GM03348 (cell line): Measurements from ENCODE around the gene ANKRD33B.
A peak's percentile ranks its signal among the peaks of the same experiment; 100 is the strongest.
"Not testable (repeated sequence)": the region's sequence is repeated elsewhere in the genome, so short reads cannot be mapped to it uniquely, and the experiment has no call there.

Experiments used
- DNase-seq: peaks from one replicate; pipeline ENCODE4 v3.0.0; 2012; ENCODE audit warnings: low spot score

Gene ANKRD33B

DNA sequence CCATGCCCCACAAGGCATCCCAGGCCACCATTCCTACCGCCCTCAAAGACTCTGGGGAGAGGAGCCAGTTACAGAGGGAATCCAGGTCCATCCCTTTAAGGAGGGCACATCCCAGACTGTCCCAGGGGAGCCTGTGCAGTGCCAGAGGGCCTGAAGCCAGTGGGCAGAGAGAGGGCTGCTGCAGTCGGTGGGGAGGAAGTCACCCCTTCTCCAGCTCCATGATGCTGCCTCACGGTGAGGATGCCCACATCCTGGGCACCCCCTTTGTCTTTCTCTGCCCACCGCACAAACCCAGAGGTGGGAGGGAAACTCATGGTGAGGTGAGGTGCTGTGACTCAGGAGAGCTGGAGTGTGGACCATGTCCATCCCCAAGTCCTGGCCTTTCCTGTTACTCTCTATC lies 26.2 kb upstream of the ANKRD33B start:
- DNase-seq = peak; percentile 31

DNA sequence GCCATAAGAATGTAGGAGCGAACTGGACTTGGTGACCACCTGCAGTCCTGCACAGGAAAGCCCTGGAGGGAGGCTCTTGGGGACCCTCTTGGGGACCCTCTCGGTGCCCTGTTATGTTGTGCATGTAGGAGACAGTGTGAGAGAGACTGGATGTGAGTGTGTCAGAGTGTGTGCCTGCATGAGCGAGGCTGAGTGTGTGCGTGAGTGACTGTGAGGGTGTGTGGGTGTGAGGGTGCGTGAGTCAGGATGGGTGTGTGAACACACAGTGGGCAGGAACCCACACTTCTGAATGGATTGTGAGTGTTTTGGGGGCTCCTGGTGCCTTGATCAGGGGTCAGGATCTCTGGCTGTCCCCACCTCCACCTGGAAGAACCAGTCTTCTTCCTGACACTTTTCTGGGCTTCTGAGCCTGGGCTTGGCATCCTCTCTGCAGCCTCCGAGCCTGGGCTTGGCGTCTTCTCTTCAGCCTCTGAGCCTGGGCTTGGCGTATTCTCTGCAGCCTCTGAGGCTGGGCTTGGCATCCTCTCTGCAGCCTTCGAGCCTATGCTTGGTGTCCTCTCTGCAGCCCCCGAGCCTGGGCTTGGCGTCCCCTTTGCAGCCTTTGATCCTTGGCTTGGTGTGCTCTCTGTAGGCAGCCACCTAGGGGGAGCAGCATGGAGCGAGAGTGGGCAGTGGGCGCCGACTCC lies 25.6 kb upstream of the ANKRD33B start:
- DNase-seq = no peak

GRCh38 chr5:10538789-10539686 lies 24.8 kb upstream of the ANKRD33B start:
- DNase-seq = no peak

DNA sequence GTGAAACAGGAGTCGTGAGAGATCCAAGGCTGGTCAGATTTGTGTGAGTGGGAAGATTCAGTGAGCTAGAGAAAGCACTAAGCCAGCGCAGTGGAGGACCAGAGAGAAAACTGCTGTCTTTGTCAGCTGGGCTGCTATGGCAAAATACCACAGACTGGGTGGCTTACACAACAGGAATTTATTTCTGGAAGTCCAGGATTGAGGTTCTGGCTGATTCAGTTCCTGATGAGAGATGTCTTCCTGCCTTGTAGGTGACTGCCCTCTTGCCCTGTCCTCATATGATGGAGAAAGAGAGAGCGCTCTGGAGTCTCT lies 24.2 kb upstream of the ANKRD33B start:
- peak; percentile 45 for DNase-seq

DNA sequence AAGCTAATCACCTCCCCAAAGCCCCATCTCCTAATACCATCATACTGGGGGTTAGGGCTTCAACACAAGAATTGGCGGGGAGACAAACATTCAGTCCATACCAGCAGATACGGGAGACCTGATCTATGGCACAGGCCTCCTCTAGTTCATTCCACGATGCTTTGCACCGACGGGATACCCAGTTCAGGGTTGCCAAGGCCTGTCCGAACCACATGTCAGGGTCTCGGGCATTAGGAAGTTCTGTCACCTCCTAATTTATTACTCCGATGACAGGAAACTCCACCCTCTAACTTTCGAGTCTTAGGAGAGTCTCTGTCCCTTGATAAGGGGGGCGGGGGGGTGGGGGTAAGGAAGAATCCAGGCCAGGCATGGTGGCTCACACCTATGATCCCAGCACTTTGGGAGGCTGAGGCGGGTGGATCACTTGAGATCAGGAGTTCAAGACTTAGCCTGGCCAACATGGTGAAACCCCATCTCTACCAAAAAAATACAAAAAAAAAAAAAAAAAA lies 23.8 kb upstream of the ANKRD33B start:
- no peak for DNase-seq

- DNase-seq = no peak
Measured at GRCh38 chr5:10540951-10541646, 22.8 kb upstream of the ANKRD33B start.

- no peak for DNase-seq
Measured at GRCh38 chr5:10542055-10542550, 21.8 kb upstream of the ANKRD33B start.

- DNase-seq = no peak
Measured at GRCh38 chr5:10543585-10544040, 20.3 kb upstream of the ANKRD33B start.

DNA sequence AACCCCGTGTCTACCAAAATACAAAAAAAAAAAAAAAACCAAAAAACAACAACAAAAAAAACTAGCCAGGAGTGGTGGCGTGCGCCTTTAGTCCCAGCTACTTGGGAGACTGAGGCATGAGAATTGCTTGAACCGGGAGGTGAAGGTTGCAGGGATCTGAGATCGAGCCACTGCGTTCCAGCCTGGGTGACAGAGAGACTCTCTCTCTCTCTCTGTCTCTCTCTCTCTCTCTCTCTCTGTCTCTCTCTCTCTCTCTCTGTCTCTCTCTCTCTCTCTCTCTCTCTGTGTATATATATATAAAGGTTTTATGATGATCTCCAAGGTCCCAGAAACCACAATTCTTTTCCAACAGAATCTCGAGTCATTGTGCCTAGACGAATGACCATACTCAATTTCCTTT lies 18.8 kb upstream of the ANKRD33B start:
- DNase-seq = no peak

- DNase-seq = no peak
Measured at GRCh38 chr5:10546186-10546585, 17.7 kb upstream of the ANKRD33B start.

GRCh38 chr5:10548418-10549122 lies 15.3 kb upstream of the ANKRD33B start:
- DNase-seq = no peak

- DNase-seq = not testable (repeated sequence)
Measured at GRCh38 chr5:10549123-10549514, 14.8 kb upstream of the ANKRD33B start.

GRCh38 chr5:10550222-10550995 lies 13.5 kb upstream of the ANKRD33B start:
- DNase-seq = no peak

- DNase-seq = no peak
Measured at GRCh38 chr5:10551782-10552138, 12.1 kb upstream of the ANKRD33B start.

- DNase-seq = no peak
Measured at GRCh38 chr5:10552183-10553143, 11.4 kb upstream of the ANKRD33B start.

DNA sequence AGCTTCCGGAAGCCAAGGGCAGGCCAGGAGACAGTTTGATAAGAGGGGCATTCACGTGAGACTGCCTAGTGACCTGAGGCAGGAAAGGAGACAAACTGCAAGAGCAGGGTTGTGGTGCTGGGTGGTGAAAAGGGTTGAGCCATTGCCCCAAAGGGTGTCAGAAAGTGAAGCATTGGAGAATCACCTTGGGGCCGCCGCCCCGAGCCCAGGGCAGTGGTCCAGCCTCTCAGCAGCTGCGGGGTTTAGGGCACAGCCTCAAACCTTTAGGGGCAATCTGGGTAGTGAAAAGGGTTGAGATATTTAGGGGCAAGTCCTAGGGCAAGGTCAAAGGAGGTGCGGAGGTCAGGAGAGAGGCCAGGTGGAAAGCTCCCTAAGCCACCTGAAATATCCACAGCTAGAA lies 10.4 kb upstream of the ANKRD33B start:
- no peak for DNase-seq

GRCh38 chr5:10555277-10555684 lies 8.6 kb upstream of the ANKRD33B start:
- DNase-seq = peak; percentile 66

DNA sequence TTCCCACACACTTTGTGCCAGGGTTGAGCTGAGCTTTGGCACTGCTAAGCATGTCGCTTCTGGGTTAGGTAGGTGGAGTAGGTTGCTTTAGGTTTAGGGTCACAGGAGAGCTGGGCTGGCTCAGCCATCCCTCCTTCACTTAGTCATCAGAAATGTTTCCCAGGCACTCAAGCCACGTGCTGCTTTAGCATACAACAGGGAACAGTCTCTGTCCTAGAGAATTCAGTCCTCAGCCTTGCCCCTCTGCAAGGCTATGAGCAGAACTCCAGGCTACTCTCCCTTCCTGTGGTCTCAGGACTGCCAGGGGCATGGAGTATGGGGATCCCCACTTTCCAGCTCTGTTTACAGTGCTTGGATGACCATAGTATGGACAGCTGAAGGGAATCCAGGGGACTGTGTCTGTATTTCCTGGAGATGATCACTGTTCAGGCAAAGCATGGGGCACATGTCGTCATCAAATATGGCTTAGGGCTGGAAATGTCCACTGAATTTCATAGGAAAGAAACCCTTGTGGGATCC lies 7.5 kb upstream of the ANKRD33B start:
- DNase-seq = peak; percentile 60

DNA sequence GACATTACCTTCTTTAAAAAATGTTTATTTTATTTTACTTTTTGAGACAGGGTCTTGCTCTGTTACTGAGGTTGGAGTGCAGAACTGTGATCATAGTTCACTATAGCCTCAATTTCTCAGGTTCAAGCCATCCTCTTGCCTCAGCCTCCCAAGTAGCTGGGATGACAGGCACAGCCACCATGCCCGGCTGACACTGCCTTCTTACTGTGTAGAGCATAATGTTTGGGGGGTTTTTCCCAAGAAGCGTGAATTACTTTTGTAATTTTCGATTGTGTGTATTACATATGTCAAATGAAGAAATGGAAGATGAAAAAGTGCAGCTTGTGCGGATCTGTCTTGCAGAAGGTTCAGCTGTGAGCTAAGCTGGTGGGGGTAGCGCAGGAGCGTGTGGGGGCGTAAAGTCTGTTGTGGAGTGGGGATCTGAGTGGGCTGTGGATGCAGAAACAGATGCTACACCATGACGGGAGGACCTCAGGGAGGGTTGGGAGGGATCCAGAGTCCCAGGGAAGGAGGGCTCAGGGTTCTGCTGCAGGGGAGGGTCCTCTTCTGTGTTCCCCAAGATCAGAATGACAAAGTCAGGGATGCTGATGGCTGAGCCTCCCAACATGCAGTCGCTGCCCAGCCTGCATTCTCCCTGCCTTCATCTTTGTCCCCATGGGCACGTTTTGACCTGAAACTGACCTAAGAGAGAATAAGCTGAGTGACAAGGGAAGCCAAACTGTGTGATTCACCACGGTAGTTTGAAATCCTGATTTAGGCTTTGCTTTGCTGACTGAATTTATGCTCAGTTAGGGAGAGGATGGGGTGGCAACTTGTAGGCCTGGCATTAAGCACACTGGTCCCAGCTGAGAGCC lies 6.8 kb upstream of the ANKRD33B start:
- DNase-seq = no peak
